GM10248 (cell line): ENCODE results near the gene PDE6B.

ENCODE experiments used
- CTCF ChIA-PET: fragments of 300-600 bp; sonication (Branson Sonifier 250); formaldehyde crosslinking; extraction: SDS; loops from one replicate; lab custom pipeline; 2021; ENCODE audit warnings: antibody characterized with exemption; lab: Yijun Ruan, JAX
- POLR2A ChIA-PET: fragments of 350-650 bp; sonication (Branson Sonifier 250); formaldehyde crosslinking; extraction: SDS; loops from one replicate; lab custom pipeline; 2020; ENCODE audit warnings: antibody characterized with exemption; lab: Yijun Ruan, JAX
- DNase-seq: peaks from one replicate; pipeline ENCODE4 v3.0.0; 2012; ENCODE audit errors: extremely low spot score
- CTCF ChIP-seq: IDR thresholded peaks from 2 replicates; pipeline ENCODE4 v1.5.1; 2012; ENCODE audit warnings: mild to moderate bottlenecking, low read depth; ENCODE audit errors: extremely low read depth, missing control alignments, control extremely low read depth

Gene PDE6B

GRCh38 chr4:706834-707598 is 81.6 kb downstream of the PDE6B start:
- POLR2A ChIA-PET = no interaction called here
- TF ChIP-seq CTCF = no peak
- no peak for DNase-seq
- CTCF ChIA-PET = no interaction called here

- ChIA-PET POLR2A (interaction anchor here (0.5 kb wide), 1 partner anchor 70 kb away, joined by 4 read pairs; no protein-coding TSS in a partner anchor), CTCF (no interaction called here)
- DNase-seq = no peak
- no peak for TF ChIP-seq CTCF
Observed at GRCh38 chr4:707929-708630, 82.7 kb downstream of the PDE6B start.

- POLR2A ChIA-PET = interaction anchor here (0.5 kb wide), 1 partner anchor 70 kb away, joined by 4 read pairs; no protein-coding TSS in a partner anchor
- DNase-seq = no peak
- no peak for TF ChIP-seq CTCF
- CTCF ChIA-PET = interaction anchor here (2.6 kb wide), 1 partner anchor 33 kb away, joined by 7 read pairs; no protein-coding TSS in a partner anchor
Observed at GRCh38 chr4:708631-708933, 83.2 kb downstream of the PDE6B start.

DNA sequence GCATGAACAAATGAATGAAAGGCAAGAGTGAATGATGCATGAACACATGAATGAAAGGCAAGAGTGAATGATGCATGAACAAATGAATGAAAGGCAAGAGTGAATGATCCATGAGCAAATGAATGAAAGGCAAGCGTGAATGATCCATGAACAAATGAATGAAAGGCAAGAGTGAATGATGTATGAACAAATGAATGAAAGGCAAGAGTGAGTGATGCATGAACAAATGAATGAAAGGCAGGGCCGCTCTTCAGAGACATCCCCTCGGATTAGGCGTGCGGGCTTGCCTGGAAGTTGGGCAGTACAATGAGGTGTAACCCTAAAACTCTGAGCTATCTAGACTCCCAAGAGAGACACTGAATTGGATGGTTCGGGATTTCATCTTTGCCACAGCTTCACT is 84.0 kb downstream of the PDE6B start:
- DNase-seq = no peak

DNA sequence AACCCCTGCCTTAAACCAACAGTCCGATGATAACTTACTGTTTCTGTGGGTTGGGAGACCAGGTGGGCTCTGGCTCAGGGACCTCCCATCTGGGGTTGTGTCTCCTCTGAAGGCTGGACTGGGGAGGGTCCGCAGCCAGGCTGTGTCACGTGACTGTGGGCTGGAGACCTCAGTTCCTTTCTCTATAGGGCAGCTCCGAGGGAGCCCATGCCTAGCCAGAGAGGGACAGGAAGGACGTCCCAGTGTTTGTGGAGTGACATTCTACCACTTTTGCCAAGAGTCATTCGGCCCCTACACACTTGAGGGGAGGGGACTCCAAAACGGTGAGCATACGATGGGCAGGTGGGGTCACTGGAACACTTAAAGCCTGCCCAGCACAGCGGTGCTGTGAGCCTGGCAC is 84.7 kb downstream of the PDE6B start:
- ChIA-PET POLR2A (no interaction called here), CTCF (interaction anchor here (0.7 to 2.6 kb wide), 3 partner anchors 10 to 33 kb away, joined by 3 to 7 read pairs (median 7); no protein-coding TSS in a partner anchor)
- no peak for TF ChIP-seq CTCF
- no peak for DNase-seq

More for the DNA sequence above, 84.0 kb downstream of the PDE6B start:
- ChIA-PET CTCF (interaction anchor here (1.0 to 2.6 kb wide), 2 partner anchors 9 to 33 kb away, joined by 7 read pairs; no protein-coding TSS in a partner anchor), POLR2A (no interaction called here)
- TF ChIP-seq CTCF = no peak

DNA sequence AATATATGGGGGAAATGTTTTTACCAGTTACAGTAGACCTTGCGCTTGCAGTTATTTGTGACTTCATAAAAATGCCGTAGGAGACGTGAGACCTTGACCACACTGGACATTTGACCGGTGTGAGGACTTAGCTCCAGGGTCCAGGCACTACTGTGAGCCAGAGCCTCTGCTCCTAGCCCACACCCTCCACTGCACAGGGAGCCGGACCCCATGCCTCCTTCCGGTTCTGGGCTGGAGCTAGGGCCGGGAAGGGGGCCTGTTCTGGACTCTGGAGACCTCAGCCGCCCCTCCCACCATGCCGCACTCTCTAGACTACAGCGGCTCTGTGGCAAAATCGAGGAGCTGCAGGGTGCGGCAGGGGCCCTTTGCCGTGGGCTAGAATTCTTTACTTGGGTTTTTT is 85.5 kb downstream of the PDE6B start:
- DNase-seq = no peak
- no peak for TF ChIP-seq CTCF
- ChIA-PET CTCF (interaction anchor here (0.7 to 2.6 kb wide), 2 partner anchors 31 to 32 kb away, joined by 3 to 7 read pairs; no protein-coding TSS in a partner anchor), POLR2A (no interaction called here)
